AG08396 (cell line): Measurements from ENCODE around the gene KRTAP12-2.
"Not testable (repeated sequence)": the region's sequence is repeated elsewhere in the genome, so short reads cannot be mapped to it uniquely, and the experiment has no call there.

Experiments
- DNase-seq: peaks from one replicate; pipeline ENCODE4 v3.0.0; 2012; ENCODE audit warnings: low spot score, mixed read lengths

KRTAP12-2 gene

GRCh38 chr21:44684077-44684476, 17.4 kb upstream of the KRTAP12-2 start:
- DNase-seq = no peak

- no peak for DNase-seq
Observed at GRCh38 chr21:44682580-44683151, 15.9 kb upstream of the KRTAP12-2 start.

GRCh38 chr21:44681861-44682579, 15.3 kb upstream of the KRTAP12-2 start, which contains the start of gene KRTAP12-1:
TSS of gene KRTAP12-1 (minus strand) at chr21:44682163. CDS start at chr21:44682123, 40 bp downstream.
- DNase-seq = no peak

- DNase-seq = no peak
Observed at GRCh38 chr21:44681152-44681551, 14.4 kb upstream of the KRTAP12-2 start.

GRCh38 chr21:44677881-44678280, 11.2 kb upstream of the KRTAP12-2 start:
- no peak for DNase-seq

GRCh38 chr21:44671911-44672310, 5.2 kb upstream of the KRTAP12-2 start:
- DNase-seq = no peak

GRCh38 chr21:44670642-44671432, 4.1 kb upstream of the KRTAP12-2 start:
- no peak for DNase-seq

- DNase-seq = no peak
Observed at GRCh38 chr21:44667612-44668011, 885 bp upstream of the KRTAP12-2 start.

- no peak for DNase-seq
Observed at GRCh38 chr21:44664691-44665090, 2.0 kb downstream of the KRTAP12-2 start.

GRCh38 chr21:44661567-44661966, 5.2 kb downstream of the KRTAP12-2 start:
- not testable (repeated sequence) for DNase-seq

- no peak for DNase-seq
Observed at GRCh38 chr21:44658913-44659595, 7.7 kb downstream of the KRTAP12-2 start.

GRCh38 chr21:44658541-44658910, 8.2 kb downstream of the KRTAP12-2 start:
- DNase-seq = no peak

- no peak for DNase-seq
Observed at GRCh38 chr21:44657635-44658540, 8.8 kb downstream of the KRTAP12-2 start, which contains the start of gene KRTAP12-3. TSS of gene KRTAP12-3 (plus strand) at chr21:44657932. CDS start at chr21:44657980, 48 bp downstream.

- no peak for DNase-seq
Observed at GRCh38 chr21:44656868-44657267, 9.9 kb downstream of the KRTAP12-2 start.

GRCh38 chr21:44654576-44655175, 12.1 kb downstream of the KRTAP12-2 start, which contains the start of gene KRTAP12-4:
TSS of gene KRTAP12-4 (minus strand) at chr21:44654659. CDS start at chr21:44654614, 45 bp downstream.
- no peak for DNase-seq

GRCh38 chr21:44653656-44654575, 12.8 kb downstream of the KRTAP12-2 start:
- no peak for DNase-seq

GRCh38 chr21:44653123-44653522, 13.6 kb downstream of the KRTAP12-2 start:
- no peak for DNase-seq

GRCh38 chr21:44650973-44651675, 15.6 kb downstream of the KRTAP12-2 start:
- DNase-seq = no peak
